HG03520 (cell line): Measurements from ENCODE around the gene TNFRSF18.
"Not testable (repeated sequence)": the region's sequence is repeated elsewhere in the genome, so short reads cannot be mapped to it uniquely, and the experiment has no call there.

ENCODE experiments used
- ATAC-seq: cut with Tn5 transposase; IDR thresholded peaks from one replicate; pipeline ENCODE4 v1.9.1; 2021; ENCODE audit warnings: mild to moderate bottlenecking, moderate library complexity; ENCODE audit not compliant: unreplicated experiment

The TNFRSF18 gene

DNA sequence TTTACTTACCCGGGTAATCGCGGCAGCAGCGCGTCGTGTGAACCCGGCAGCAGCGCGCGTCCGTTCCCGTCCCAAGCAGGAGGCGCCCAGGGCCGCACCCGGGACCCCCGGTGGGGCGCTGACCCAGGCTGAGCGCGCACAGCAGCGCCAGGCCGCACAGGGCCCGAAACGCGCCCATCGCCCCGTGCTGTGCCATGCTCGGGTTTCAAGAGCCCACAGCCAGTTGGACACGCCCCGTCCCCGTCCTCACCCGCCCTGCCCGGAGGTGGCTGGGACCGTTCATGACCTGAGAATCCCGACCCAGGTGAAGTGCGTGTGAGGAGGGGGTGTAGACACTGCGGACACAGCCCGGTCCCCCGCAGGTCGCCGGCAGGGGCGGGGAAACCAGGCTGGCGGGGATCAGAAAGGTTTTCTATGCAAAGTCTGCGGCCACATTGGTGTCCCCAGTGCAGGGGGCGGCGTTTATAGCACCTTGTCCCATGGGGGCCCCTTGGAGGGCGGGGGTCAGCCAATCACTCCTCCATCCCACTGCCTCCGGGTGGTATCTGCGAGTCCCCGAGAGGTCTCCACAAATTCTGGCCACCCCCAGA lies at the start of gene TNFRSF18:
TSS of gene TNFRSF18 (minus strand) at position 217 of the 590 bp plus-strand sequence. CDS start at position 196, 21 bp downstream.
- ATAC-seq, result no peak

GRCh38 chr1:1255611-1256010 lies 49.2 kb upstream of the TNFRSF18 start:
- no peak for ATAC-seq

DNA sequence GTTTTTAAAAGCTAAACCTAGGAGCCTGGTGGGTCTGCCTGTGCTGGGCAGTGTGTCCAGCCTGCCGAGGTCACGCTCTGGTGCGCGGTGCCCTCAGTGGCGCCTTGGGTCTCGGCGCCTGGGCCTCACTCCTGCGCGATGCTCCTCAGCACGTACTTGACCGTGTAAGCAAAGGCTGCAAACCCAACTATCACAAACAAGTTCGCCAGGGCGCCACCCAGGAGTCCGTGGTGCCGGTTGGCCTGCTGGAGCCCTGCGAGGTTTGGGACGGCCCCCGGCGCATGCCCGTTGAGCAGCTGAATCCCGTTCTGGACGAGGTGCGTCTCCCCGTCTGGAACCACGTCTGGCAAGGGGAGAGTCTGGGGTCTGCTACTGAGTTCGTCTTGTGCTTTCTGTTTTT lies 48.7 kb upstream of the TNFRSF18 start:
- ATAC-seq, result no peak

DNA sequence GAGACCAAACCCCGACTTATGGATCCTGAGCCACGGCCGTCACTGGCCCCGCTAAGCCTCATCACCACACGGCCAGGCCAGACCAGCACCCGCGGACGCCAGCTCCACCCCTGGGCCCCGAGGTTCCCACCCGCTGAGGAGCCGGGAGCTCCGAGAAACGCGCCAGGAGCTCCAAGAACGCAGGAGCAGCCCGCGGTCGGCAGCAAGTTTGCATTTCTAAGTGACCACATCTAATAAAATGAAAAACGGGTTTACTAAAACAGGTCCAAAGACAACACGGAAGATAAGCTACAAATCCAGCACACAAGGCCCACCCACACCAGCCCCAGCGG lies 48.2 kb upstream of the TNFRSF18 start:
- no peak for ATAC-seq

DNA sequence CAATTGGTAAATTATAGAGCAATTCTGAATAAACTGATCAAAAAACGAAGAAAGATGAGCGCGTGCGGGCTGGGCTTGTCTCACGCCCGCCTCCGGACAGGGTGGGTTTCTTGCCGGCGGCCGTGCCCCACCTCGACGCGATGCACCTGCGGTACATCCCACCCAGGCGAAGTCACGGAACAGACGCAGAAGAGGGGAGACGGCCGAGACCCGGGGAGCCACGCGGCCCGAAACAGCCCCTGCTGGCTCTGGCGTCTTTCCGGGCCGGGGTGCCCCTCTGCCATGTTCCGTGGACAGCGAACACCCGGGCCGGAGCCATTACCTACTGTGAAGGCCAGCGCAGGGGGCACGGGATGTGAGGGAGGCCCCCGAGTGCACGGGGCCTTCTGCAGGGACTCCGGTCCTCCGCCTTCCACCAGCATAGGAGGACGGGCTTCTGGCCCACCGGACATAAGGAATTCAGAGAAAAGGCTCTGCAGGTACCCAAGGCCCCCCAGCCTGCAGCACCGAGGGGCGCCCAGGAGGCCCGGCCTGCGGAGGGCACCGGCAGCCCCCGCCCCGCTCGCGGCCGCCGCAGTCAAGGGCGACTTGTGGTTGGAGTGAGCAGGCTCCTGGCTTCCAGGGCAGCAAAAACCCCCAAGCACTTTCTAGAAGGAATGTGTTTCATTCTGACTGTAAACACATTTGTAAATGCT lies 47.7 kb upstream of the TNFRSF18 start:
- no peak for ATAC-seq

DNA sequence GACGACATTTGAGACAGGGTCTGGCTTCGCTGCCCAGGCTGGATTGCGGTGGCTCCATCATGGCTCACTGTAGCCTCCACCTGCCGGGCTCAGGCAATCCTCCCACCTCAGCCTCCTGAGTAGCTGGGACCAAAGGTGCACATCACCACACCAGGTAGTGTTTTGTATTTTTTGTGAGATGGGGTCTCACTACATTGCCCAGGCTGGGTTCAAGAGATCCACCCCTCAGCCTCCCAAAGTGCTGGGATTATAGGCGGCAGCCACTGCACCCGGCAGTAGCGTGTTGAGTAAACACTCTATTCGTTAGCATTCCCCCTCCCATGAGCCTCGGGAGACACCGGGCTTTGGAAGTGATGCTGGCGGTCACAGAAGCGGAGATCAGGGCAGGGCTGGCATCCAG lies 46.9 kb upstream of the TNFRSF18 start:
- ATAC-seq, result no peak

DNA sequence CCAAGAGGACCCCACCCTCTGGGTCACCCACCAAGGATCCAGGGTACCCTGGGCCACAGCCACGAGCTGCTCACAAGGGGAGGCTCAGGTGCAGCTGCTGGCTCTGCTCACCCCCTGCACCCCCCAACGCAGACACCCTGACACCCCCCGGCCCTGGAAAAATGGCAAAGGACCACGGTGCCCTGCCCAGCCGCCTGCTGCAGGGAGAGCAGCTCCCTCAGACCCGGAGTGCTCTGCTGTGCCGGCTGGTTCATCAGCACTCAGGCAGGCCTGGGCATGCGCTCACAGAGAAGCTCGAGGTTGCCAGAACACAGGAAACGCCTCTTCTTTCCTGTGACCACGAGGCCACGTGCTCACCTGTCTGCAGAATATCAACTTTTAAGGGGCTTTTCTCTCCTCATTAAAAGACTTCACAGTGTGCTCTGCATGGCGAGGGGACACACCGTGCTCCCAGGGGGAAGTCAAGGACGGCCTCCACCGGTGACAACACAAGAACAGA lies 44.4 kb upstream of the TNFRSF18 start:
- peak; percentile 73 for ATAC-seq

DNA sequence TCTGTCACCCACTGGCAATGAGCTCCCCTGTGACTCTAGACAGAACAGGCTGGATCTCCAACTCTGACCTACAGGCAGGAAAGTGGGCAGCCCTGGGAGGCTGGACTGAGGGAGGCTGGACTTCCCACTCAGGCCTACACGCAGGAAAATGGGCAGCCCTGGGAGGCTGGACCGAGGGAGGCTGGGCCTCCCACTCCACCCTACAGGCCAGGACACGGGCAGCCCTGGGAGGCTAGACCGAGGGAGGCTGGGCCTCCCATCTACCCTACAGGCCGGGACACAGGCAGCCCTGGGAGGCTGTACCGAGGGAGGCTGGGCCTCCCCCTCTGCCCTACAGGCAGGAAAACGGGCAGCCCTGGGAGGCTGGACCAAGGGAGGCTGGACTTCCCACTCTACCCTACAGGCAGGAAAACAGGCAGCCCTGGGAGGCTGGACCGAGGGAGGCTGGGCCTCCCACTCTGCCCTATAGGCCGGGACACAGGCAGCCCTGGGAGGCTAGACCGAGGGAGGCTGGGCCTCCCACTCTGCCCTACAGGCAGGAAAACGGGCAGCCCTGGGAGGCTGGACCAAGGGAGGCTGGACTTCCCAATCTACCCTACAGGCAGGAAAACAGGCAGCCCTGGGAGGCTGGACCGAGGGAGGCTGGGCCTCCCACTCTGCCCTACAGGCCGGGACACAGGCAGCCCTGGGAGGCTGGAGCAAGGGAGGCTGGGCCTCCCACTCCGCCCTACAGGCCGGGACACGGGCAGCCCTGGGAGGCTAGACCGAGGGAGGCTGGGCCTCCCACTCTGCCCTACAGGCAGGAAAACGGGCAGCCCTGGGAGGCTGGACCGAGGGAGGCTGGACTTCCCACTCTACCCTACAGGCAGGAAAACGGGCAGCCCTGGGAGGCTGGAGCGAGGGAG lies 41.9 kb upstream of the TNFRSF18 start:
- ATAC-seq, result not testable (repeated sequence)

DNA sequence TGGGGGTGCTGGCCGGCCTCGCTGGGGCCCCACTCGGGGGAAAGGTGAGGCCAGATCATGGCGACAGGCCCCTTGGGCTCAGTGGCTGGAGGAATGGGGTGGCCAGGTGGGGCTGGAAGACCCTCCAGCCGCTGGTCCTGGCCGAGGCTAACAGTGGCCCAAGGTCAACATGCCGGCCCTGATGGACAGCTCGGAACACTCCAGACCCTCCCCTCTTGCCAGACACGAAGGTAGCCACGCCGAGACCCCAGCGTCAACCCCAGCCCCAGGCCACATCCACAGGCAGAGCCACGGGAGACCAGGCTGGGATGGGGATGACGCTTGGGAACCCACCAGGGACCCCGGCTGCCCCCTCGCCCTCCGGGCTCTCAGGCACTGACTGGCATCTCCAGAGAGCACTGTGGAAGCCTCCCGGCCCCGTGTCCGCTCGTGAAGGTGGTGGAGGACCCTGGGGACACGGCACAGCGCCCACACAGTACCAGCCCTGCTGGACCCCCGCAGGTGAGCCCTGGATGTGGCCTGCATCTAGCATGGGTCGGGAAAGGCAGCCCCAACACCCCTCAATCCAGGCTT lies 41.0 kb upstream of the TNFRSF18 start:
- ATAC-seq, result no peak

DNA sequence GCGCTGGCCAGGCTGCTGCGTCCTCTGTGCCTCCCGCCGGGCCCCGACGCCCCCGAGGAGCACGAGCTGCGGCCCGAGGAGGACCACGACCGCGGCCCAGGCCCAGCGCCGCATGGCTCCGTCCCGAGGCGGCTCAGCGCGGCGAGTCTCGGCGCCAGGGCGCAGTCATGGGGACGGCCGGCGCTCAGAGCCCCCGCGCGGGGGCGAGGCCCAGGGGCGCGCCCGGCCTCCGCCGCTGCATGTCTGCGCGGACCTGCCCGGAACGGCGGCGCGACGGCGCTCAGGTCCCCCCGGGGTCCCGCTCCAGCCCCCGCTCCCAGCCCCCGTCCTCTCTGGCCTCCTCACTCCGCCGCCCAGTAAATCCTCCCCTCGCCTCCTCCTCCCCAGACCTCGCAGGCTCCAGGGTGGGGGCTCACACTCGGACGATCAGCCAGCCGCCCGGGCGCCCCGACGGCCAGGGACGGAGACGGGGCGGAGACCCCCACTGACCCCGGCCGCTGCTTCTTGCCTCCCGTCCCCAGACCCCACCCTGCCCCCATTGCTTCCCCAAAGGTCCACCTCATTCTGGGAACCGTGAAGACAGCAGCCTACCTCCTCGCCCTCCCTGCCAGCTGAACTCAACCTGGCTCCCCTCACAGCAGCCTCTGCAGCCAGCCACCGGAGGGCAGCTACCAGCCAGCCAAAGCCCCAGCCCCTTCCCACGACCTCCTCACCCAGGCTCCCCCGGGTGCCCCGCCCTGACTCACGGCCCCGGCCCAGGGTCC lies 40.4 kb upstream of the TNFRSF18 start, which contains the start of gene C1QTNF12:
TSS of gene C1QTNF12 (minus strand) at position 146 of the 764 bp plus-strand sequence. CDS start at position 114, 32 bp downstream.
- no peak for ATAC-seq

DNA sequence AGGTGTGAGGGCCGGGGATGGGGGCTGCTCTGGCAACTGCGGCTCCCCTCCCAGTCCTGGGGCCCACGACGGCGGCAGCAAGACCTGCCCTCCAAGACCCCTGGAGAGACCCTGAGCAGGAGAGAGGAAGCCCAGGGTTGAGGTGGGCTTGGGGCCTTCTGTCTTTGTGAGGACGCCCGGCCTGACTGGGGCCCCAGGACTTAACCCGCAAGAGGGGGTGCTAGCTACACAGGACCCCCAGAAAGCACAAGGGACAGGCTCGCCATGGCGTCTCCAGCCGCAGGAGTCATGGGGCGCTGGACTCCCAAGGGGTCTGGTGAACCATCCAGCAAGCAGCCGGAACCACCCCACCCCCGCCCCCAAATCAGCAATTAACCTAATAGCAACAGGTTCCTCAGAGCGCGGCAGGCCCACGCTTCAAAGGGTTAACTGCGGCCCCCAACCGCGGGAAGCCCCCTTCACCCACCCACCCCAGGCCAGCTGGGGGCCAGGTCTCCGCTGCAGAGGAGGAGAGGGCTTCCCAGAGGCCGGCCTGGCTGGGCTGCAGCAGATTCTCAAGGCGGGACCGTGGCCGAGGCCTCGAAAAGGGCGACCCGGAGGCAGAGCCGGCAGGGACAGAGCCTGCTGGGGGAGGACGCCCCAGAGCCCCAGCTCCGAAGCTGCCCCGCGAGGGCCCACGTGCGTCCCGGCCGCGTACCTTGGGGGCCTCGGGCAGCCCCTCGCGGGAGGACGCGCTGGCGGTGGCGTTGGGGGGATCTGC lies 39.6 kb upstream of the TNFRSF18 start:
- ATAC-seq, result no peak

- ATAC-seq, result no peak
These were observed 38.9 kb upstream of the TNFRSF18 start for GRCh38 chr1:1245178-1245816.

DNA sequence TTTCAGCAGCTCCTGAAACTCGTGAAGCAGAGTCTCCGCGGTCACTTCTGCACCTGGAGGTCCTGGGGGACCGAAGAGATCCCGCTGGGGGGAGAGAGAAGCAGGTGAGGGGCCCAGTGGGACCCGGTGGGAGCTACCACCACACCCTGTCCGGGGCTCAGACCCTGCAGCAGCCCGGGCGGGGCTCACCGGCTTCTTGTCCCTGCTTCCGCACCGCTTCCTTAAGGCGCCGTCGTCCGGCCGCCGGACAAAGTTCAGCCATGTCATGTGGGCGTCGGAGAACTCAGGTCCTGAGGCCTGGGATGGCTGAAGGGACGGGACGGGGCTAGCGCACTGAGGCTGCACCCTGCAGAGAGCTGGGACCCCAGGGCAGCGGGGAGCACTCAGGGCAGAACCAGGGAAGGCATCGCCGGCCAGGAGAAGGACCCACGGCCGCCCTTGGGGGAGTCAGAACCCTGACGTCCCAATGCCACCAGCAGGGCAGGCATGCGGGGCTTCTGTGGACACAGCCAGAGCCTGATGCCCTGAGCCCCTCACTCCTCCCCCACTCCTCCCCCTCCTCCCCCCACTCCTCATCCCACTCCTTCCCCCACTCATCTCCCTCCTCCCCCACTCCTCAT lies 37.9 kb upstream of the TNFRSF18 start:
- no peak for ATAC-seq

- ATAC-seq, result no peak
These were observed 37.4 kb upstream of the TNFRSF18 start for GRCh38 chr1:1243807-1244191.

GRCh38 chr1:1243266-1243660 lies 36.9 kb upstream of the TNFRSF18 start:
- ATAC-seq, result no peak

- ATAC-seq, result no peak
These were observed 36.3 kb upstream of the TNFRSF18 start for GRCh38 chr1:1242461-1243265.

- ATAC-seq, result no peak
These were observed 35.3 kb upstream of the TNFRSF18 start for GRCh38 chr1:1241588-1242219.
